IPS DF 19.7 (cell line): ENCODE data around the gene RABGGTA.

Experiments used
- DNase-seq: peaks from one replicate; pipeline ENCODE4 v3.0.0-alpha.2; 2013; ENCODE audit warnings: low read depth, low spot score

Gene RABGGTA

DNA sequence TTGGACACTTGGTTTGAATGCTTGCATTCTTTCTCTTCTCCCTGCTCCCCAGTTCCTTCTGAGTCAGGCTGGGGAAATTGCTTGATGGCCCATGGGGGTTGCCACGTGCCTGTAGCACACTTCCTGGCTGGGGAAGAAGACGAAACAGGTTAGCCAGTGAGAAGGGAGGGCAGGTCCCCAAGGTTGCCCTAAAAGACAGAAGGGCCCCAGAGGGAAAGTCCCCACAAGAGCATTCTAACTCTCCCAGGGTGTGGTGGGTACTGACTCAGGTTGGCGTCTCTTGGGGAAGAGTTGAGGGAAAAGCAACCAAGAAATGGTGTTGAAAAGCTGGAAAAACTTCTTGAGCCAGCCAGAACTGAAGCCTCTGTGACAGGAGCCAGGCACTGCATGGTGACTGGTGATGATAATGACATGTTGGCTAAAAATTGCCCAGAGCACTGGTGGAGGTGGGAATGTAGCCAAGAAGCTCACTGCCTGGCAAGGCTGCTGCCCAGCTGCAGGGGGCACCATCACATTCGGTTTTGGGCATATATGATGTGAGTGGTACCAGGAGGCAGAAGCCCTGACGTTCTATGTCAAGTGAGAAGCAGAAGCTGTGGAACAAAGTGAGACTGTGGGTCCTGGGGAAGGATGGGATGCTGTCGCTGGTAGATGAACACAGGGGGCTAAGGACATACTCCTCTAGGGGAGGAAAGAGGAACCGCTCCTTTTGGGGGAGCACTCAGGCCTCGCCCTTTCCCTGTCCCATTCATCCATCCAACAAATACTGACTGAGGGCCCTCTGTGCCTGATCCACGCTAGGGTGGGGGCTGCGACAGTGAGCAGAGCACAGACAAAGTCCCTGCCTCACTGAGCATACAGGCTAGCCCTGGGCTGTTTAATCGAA, 8.1 kb upstream of the RABGGTA start:
- no peak for DNase-seq

DNA sequence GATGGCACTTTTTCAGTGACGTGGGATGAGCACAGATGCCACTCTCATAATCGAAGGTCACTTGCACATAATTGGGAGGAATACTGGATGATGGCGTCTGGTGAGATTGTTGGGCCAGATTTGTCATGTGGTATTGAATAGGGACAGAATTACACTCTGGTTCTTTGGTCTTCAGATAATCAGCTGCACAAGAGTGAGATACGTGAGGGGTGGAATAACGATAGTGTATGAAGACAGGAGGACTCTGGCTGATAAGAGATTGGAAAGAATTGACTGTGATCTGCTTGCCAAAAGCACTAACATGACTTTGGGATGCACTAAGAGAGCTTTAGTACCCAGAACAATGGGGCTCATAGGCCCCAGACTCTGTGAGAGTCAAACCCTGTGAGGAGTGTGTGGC, 7.0 kb upstream of the RABGGTA start:
- no peak for DNase-seq

DNA sequence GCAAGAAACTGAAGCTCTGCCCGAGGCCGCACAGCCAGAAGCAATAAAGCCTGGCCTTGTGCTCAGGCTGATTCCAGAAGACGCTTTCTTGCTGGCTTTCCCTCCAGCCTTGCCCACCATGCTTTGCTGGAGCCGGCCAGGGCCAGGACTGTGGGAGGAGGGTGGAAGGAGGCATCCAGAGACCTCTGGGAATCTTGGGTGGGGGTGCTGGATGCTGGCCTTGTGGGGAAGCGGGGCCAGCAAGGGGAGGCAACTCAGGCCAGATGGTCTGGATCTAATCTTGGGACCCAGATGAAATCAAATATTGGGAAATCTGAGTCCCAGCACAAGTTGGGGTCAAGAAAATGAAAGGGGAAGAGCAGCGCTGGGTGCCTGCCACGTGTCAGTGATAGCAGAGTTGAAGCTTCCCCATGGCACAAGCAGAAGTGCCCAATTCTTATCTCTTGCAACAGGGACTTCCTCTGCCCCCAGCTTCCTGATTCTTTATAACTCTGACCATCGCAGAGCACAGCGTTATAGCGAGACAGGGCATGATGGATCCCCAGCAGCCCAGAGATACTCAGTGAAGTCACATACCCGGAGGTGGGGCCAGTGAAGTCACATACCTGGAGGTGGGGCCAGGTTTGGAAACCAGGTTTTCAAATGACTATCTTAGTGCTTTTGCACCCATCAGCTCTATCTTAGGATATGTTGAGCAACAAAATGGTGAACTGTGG, 6.4 kb upstream of the RABGGTA start:
- DNase-seq = no peak

DNA sequence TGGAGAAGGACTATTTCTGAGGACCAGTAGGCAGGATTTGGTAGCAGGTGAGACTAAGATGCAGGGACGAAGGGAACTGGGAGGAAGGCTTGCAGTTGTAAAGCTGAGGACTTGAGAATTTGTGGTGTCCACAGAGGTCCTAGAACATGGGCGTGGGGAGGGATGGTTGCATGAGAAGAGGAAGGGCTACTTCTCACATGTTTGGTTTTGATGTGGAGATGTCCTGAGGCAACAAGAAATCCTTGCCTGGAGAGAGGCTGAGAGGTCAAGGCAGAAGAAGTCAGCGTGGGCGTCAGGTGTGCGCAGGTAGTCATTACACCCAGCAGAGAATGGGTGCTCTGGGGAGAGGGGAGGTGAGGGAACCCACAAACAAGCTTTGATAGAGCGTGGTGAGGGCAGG, 5.7 kb upstream of the RABGGTA start:
- DNase-seq = no peak

DNA sequence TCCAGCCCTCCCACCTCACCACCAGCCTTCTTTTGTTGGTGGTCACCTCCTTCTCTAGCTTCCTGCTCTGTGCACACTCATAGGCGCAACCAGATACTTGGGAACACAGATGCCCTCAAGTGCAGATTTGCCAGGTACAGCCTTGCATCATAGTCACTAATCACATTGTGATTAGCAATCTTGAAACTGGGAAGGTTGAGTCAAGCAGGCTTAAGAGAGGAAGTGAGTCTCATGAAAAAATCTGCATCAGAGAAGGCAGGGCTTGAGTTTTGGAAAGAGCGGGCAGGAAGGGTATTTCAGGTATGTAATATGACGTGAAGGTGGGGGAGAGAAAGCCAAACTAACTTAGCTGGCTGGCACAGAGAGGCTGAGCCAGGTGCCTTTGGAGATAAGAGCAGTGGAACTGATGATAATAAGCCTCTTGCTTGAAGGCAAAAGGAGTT, 2.7 kb upstream of the RABGGTA start:
- no peak for DNase-seq

DNA sequence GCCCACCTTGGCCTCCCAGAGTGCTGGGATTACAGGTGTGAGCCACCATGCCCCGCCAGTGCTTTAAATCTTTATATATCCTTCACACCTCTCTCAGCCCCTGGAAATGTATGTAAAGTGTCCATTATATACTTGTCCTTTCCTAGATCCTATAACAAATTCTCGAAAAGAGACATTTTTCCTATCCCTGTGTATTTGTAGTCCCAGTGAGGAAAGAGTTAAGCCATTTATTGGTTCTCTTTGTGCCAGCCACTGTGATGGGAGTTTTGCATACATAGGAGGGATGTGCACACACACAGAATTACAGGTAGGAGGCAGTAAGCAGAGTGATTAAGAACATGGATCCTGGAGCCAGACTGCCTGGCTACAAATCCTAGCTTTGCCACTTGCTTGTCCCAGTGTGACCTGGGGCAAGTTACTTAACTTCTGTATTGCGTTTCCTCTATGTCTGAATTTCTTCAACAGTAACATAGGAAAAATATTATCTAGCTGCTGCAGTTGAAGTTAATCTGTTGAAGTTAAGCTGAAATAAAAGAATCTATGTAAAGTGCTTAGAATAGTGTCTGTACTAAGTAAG, 2.1 kb upstream of the RABGGTA start:
- DNase-seq = no peak

DNA sequence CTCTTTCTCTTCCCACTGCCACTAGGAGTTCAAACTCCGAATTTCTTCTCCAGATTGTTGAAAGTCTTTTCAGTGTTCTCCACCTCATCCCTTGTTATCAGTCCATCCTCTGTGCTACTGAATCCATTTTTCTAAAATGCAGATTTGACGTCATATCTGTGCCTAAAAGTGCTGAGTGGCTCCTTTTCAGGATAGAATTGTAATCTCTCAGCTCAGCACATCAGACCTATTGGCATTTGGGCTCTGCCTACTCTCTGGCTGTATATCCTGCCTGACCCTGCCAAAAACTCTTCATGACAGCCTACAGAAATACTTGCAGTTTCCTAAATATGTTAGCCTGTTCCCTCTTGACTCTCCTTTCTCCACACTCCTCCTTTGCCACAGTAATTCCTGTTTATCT, 1.1 kb upstream of the RABGGTA start:
- no peak for DNase-seq

DNA sequence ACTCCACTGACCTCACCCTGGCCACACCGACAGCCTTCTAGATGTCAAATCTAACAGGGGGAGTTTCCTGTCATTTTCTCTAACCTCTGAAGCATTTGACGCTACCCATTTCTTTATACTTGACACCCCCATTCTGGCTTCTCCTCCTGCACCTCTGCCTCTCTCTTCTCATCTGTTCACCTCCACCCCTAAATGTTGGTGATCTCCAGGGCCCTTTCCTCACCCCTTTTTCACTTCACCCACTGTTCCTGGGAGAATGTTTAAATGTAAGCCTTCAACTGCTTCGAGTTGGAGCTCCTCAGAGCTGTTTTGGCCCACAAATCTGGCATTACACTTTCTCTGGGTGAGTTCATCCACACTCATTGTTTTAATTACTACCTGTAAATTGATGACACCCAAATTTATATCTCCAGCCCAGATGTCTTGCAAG, 452 bp upstream of the RABGGTA start:
- DNase-seq = no peak

DNA sequence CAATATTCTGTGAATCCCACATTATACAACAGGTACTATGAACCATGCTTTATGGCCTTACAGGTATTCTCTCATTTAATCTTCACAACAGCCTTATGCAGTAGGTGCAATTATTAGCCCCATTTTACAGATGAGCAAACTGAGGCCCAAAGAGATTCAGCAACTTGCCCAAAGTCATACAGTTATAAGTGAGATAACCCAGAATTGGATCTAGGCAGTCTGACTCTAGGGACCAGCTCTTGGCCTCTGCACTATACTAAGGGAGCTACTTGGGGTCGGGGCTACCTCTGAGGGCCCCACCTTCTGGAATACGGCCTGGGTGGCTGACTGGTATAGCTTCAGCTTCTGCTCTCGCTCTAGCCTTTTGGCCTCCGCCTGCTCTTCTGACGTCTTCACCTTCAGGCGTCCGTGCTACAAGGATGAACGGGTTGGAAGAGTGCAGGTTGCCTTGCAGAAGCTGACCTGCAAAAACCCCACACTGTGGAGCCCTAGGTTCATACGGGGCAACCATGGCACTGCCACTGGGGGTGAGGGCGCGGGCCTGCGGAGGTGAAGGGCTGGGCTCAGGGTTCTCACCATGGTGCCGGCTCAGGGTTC, 762 bp downstream of the RABGGTA start:
- DNase-seq = no peak

DNA sequence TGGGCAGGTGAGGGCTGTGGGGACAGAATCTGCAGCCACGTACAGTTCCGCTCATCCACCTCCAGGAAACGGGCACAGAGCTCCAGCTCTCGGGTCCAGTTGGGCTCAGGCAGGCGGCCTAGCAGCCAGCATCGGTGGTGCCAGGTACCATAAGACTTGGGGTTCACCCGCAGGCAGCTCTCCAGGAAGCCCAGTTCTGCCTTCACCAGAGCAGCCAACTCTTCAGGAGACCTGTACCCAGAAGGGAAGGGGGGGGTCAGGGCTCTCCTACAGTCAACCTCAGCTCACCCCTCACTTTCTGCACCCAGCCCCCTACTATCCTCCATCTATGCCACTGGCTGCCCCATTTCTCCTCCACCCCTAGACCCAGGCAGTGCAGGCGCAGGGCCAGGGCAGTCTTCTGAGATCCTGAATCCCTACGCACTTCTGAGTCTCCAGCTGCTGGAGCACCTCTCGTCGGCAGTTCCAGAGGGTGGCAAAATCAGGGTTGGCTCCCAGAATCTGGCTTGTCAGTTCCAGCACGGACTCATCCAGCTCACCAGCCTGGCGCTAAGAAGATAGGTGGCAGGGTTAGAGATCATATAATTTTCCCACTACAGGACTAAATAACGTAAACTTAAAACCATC, 1.4 kb downstream of the RABGGTA start:
- DNase-seq = no peak

DNA sequence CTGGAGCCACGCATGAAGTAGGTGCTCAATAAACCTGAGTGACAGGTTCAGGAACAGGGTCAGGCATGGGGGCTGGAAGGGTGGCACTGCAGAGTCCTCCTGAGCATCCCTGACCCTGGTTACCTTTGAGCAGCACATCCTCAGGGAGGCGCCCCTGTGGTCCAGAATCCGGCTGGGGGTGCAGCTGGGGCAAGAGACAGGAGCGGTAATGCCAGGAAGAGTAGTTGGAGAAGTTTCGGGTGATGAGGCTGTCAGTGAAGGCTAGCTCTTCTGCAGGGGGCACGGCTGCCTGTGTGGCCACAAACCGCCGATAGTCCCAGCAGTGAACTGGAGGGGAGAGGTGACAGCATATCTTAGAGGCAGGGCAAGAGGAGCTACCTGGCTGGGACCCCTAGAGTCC, 2.0 kb downstream of the RABGGTA start:
- no peak for DNase-seq

DNA sequence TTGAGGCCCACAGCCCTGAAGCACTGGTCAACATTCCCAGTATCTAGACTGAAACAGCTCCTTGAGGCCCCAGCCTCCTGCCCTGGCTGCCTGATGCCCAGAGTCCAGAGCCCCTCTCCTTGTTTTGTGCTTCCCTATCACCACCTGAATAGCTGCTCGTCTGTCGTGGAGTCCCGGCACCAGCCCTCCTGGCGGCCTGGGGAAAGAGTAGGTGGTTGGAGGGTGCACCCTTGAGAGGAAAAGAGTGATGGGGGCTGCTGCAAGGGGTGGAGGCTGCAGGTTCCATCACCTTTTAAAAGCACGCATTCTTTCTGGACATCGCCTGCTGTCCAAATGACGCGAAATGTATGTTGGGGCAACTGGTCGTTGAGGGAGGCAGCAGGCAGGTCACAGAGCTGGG, 3.2 kb downstream of the RABGGTA start:
- no peak for DNase-seq

DNA sequence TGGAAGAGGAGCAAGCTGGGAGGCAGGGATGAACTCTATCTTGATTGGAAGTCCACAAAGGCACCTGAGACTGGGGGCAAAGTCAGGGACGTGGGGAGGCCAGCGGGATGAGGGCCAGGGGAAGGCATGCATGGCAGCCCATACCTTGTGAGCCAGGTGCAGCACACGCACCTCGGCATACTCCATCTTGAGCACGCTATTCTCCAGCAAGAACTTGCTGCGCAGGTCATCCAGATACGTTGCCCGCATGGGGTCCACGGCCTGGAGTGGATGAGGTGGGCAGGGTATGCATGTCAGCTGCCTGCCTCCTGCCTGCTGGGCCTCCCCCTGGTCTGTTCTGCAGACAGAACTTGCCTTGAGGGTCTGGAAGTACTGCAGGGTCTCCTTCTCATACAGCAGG, 3.9 kb downstream of the RABGGTA start:
- DNase-seq = no peak

DNA sequence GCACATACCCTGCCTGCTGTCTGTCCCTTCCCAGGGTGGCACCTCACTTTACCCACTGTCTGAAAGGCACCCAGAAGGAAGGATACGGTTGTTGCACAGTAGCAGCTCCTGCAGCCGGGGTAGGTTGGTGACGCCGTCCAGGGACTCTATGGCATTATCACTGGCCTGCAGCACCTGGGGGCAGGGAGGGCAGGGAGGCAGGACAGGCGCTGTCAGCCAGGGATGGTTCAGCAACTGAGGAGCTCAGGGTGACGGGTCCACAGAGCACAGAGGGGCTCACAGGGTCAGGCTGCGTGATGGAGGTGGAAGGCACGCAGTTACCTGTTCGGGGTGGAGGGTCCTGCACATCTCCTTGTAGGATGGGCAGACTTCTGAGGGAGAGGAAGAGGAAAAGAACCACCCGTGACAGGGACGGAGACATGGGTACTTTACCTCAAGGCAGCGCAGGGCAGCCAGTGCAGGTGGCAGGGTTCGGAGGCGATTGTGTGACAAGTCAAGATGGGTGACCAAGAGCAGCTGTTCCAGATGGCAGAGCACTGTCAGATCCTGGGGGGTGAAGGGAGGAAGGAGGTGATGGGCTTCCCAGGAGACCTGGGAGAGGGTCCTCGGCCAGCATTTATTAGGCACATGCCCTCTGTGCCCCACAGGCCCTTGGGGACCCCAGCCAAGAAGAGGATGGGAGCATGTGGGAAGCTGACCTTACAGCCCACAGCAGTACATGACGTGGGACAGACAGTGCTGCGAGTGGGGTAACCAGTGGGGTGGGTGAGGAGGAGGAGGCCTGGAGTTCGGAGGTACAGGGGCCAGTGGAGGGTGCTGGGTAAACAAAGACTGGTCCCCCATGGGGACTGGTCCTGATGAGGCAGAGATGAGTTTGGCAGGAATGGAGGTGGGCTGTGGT, 4.8 kb downstream of the RABGGTA start:
- no peak for DNase-seq

DNA sequence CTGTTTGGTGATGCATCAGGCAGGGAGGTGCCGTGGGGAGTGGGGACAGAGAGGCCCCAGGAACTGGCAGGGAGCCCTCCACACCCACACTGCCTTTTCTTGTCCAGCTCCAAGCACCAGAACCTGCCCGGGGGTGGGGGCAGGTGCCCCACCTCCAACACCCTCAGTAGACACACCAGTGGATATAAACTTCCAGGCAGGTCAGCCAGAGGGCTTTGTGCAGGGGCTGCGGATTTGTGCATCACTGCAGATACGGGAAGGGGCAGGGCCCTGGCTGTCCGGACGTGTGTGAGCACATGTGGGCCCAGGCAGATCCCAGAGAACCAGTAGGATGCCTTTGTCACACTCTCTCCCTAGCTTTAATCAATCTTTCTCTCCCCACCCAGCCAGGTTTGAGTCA, 7.1 kb downstream of the RABGGTA start:
- no peak for DNase-seq

DNA sequence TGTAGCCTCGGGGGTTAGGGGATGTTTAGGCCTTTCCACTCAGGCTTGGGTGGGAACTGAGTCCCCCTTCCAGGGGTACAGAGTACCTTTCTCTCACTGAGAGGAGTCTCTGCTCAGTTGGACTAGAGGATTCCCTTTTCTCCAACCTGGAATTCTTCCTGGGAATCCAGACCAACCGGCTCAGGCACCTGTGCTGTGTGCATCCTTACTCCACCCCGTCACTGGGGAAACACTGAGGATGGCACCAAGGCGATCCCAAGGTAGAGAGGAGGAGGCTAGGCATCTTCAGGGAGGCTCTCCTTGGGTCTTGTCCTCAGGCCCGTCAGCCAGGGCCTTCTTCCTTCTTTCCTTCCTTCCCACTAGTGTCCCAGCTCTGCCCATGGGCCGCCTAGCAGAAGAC, 7.5 kb downstream of the RABGGTA start:
- no peak for DNase-seq

DNA sequence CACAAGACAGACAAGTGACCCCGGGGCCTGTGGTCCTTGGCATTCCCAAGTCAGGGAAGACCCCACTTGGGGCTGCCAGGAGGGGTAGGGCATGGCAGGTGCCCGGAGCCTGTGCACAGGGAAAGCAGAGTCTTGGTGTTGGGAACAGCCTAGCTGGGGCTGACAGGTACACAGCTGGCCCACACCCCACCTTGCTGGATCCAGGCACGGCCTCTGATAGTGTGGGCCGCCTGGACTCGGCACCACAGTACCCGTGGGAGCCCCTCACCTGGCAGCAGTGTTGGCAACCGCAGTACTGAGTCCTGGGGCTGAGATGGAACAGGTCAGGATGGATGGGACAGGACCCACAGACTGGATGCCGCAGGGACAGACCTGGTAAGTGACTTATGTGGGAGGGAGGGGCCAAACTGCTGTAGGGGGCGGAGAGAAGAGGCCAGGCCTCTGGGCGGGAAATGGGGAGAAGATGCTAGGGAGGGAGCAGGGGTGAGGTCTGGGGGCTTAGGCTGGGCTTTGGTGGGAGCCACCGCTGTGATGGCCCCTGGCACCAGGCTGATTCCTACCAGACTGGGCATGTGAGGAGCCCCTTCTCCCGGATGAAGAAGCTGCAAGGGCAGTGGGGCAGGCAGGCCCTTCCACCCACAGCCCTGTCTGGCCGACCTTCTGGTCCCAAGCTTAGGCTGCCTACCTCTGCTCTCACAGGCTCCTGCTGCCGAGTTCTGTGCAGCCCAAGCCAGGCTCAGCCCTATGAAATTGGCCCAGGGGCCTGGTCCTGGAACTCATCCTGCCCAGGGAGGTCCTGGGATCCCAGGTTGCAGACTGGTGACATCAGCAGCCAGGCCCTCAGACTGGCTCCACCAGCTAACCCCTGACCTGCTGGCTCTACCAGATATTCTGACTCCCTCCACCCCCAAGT, 8.3 kb downstream of the RABGGTA start, which contains the start of gene TGM1:
TSS of gene TGM1 (minus strand) at position 357 of the 913 bp plus-strand sequence. CDS start 825 bp downstream, outside the sequence.
- DNase-seq = no peak

DNA sequence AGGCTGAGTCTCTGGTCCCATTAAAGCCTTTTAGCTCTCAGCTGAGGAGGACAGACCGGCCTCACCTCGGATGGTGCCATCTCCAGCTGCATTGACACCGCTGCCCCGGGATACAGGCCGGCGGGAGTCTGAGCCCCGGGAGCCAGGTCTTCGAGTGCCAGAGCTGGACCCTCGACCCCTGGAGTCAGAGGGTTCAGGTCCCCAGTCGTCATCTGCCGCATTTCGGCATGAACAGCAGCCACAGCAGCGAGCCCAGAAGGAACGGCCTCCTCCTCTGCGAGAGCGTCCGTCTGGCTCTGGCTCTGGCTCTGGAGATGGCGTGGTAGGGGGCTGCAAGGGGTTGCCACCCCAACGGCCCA, 9.4 kb downstream of the RABGGTA start:
- DNase-seq = no peak

DNA sequence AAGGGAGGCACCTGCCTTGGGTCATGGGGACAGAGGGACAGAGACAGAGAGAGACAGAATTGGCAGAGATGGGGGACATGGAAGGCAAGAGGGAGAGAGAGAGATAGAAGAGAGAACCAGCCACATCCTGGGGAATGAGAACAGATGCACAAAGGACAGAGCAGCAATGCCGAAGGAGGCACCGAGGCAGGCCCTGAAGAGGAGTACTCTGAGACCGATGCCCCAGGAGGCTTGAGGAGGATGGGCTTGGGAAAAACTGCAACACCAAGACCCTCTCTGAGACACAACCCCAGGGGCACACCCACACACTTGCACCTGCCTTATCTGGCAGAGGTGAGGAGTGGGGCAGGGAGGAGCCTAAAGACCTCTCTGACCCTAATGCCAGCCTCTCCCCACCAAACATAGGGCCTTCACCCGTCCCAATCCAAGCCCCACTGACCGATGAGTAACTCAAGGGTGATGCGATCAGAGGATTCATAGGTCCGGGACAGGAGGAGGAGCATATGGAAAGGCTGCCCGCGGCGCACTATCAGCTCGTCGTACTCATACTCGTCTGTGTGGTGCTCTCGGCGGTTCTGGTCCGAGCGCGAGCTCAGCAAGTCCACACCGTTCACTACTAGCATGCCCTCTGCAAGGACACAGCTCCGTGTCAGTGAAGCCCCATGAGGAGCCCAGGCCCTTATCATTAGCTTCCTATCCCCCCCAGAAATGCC, 10.0 kb downstream of the RABGGTA start:
- DNase-seq = no peak
